ENCODE measurements around the gene SLC36A2.
"Not testable (repeated sequence)": the region's sequence is repeated elsewhere in the genome, so short reads cannot be mapped to it uniquely, and the experiment has no call there.

Gene SLC36A2

GRCh38 chr5:151326266-151326665 is 21.1 kb downstream of the SLC36A2 start:
- DNase-seq (ENCODE audit: low spot score): no peak

GRCh38 chr5:151320481-151320880 is 26.9 kb downstream of the SLC36A2 start:
- DNase-seq (ENCODE audit: low spot score): no peak

GRCh38 chr5:151318850-151319732 is 28.3 kb downstream of the SLC36A2 start:
- no peak for DNase-seq (ENCODE audit: low spot score)

GRCh38 chr5:151317871-151318270 is 29.5 kb downstream of the SLC36A2 start:
- no peak for DNase-seq (ENCODE audit: low spot score)

- DNase-seq (ENCODE audit: low spot score): peak; percentile 49
These were observed 31.3 kb downstream of the SLC36A2 start for GRCh38 chr5:151315998-151316597.

GRCh38 chr5:151313357-151313756 is 34.0 kb downstream of the SLC36A2 start:
- DNase-seq (ENCODE audit: low spot score): no peak

GRCh38 chr5:151312756-151313324 is 34.5 kb downstream of the SLC36A2 start:
- no peak for DNase-seq (ENCODE audit: low spot score)

GRCh38 chr5:151310932-151311331 is 36.4 kb downstream of the SLC36A2 start:
- no peak for DNase-seq (ENCODE audit: low spot score)

GRCh38 chr5:151309821-151310220 is 37.5 kb downstream of the SLC36A2 start:
- DNase-seq (ENCODE audit: low spot score): not testable (repeated sequence)

- not testable (repeated sequence) for DNase-seq (ENCODE audit: low spot score)
These were observed 38.1 kb downstream of the SLC36A2 start for GRCh38 chr5:151309266-151309665.

- DNase-seq (ENCODE audit: low spot score): no peak
These were observed 43.7 kb downstream of the SLC36A2 start, which contains the start of gene SLC36A3 for GRCh38 chr5:151303666-151304065. SLC36A3 (minus strand) TSS chr5:151303766; CDS start chr5:151303354, 412 bp downstream.

GRCh38 chr5:151298063-151298855 is 49.1 kb downstream of the SLC36A2 start:
- peak; percentile 26 for DNase-seq (ENCODE audit: low spot score)

GRCh38 chr5:151296974-151297373 is 50.4 kb downstream of the SLC36A2 start:
- DNase-seq (ENCODE audit: low spot score): no peak

GRCh38 chr5:151296478-151296830 is 50.9 kb downstream of the SLC36A2 start:
- DNase-seq (ENCODE audit: low spot score): no peak

GRCh38 chr5:151295791-151296477 is 51.4 kb downstream of the SLC36A2 start:
- DNase-seq (ENCODE audit: low spot score): no peak

- DNase-seq (ENCODE audit: low spot score): no peak
These were observed 52.2 kb downstream of the SLC36A2 start for GRCh38 chr5:151295138-151295537.

- DNase-seq (ENCODE audit: low spot score): no peak
These were observed 53.7 kb downstream of the SLC36A2 start for GRCh38 chr5:151293624-151294023.

GRCh38 chr5:151288180-151288579 is 59.2 kb downstream of the SLC36A2 start:
- DNase-seq (ENCODE audit: low spot score): no peak

GRCh38 chr5:151286246-151286645 is 61.1 kb downstream of the SLC36A2 start:
- DNase-seq (ENCODE audit: low spot score): no peak

- no peak for DNase-seq (ENCODE audit: low spot score)
These were observed 61.7 kb downstream of the SLC36A2 start for GRCh38 chr5:151285683-151286082.

- no peak for DNase-seq (ENCODE audit: low spot score)
These were observed 62.9 kb downstream of the SLC36A2 start for GRCh38 chr5:151284392-151284967.
